ENCODE data around the gene CD6. TPM values are rescaled to one million over a fixed set of nuclear protein-coding genes. Genes with fewer than 3 reads are reported as not detected.

Gene CD6
- total RNA-seq, 1 donor from 2014 or later = 0.70 TPM

DNA sequence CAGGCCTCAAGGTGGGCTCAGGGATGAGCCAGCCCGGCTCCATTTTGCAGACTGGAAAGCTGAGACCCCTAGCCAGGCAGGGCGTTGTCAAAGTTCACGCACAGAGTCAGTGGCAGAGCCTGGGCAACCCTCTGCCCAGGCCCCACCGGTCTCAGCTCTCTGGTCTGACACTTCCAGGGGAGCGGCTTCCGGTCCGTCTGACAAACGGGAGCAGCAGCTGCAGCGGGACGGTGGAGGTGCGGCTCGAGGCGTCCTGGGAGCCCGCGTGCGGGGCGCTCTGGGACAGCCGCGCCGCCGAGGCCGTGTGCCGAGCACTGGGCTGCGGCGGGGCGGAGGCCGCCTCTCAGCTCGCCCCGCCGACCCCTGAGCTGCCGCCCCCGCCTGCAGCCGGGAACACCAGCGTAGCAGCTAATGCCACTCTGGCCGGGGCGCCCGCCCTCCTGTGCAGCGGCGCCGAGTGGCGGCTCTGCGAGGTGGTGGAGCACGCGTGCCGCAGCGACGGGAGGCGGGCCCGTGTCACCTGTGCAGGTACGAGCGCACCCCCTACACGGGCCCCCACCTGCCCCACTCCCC is 36.0 kb downstream of the CD6 start:
- Mint-ChIP-seq H3K4me1 (ENCODE audit: unreplicated experiment) (peaks cover 27% of the 10 kb centered on the region), H3K9me3 (no peaks in the 10 kb centered on the region), H3K4me3 (peak overlapping the region; percentile 85), H3K27ac (no peak overlapping the region), H3K27me3 (peaks cover 35% of the 10 kb centered on the region), H3K36me3 (no peaks in the 10 kb centered on the region)
- TF ChIP-seq, protein P1, sequence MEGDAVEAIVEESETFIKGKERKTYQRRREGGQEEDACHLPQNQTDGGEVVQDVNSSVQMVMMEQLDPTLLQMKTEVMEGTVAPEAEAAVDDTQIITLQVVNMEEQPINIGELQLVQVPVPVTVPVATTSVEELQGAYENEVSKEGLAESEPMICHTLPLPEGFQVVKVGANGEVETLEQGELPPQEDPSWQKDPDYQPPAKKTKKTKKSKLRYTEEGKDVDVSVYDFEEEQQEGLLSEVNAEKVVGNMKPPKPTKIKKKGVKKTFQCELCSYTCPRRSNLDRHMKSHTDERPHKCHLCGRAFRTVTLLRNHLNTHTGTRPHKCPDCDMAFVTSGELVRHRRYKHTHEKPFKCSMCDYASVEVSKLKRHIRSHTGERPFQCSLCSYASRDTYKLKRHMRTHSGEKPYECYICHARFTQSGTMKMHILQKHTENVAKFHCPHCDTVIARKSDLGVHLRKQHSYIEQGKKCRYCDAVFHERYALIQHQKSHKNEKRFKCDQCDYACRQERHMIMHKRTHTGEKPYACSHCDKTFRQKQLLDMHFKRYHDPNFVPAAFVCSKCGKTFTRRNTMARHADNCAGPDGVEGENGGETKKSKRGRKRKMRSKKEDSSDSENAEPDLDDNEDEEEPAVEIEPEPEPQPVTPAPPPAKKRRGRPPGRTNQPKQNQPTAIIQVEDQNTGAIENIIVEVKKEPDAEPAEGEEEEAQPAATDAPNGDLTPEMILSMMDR (conservative IDR thresholded peaks at IDR 0.05) = no peak
- no peak for DNase-seq (ENCODE audit: extremely low spot score, unreplicated experiment)

DNA sequence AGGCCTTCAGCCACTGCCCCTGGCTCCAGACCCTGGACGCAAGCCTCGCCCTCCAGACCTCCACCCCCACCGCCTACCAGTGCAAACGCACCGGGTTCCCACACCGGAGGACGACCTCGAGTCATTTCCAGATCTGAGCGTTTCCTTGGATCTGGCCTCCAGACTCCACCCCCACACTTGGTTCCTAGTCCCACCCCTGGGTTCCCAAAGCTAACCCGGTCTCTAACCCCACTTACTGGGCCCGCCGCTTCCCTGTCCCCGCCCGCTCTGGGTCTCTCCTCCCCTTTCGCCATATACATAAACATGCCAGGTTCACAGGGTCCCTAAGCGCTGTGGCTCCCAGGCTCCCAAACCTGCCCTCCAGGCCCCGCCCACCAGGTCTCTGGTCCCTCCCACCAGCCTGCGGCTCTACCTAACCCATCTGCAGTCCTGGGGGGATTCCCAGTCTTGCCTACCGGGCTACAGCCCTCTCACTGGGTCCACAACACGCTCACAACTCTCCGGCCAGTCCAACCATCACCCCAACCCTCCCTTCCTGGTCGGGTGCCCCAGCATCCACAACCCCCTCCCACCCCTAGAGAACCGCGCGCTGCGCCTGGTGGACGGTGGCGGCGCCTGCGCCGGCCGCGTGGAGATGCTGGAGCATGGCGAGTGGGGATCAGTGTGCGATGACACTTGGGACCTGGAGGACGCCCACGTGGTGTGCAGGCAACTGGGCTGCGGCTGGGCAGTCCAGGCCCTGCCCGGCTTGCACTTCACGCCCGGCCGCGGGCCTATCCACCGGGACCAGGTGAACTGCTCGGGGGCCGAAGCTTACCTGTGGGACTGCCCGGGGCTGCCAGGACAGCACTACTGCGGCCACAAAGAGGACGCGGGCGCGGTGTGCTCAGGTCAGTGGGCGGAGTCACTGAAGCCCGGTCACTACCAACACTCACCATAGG is 36.7 kb downstream of the CD6 start:
- H3K4me1 Mint-ChIP-seq (ENCODE audit: unreplicated experiment) = peaks cover 34% of the 10 kb centered on the region
- H3K36me3 Mint-ChIP-seq = no peaks in the 10 kb centered on the region
- TF ChIP-seq, protein P1 (conservative IDR thresholded peaks at IDR 0.05) = no peak
- no peak for DNase-seq (ENCODE audit: extremely low spot score, unreplicated experiment)
- no peak overlapping the region for H3K27ac Mint-ChIP-seq
- peak overlapping the region; percentile 85 for H3K4me3 Mint-ChIP-seq
- no peaks in the 10 kb centered on the region for H3K9me3 Mint-ChIP-seq
- H3K27me3 Mint-ChIP-seq = peaks cover 35% of the 10 kb centered on the region

DNA sequence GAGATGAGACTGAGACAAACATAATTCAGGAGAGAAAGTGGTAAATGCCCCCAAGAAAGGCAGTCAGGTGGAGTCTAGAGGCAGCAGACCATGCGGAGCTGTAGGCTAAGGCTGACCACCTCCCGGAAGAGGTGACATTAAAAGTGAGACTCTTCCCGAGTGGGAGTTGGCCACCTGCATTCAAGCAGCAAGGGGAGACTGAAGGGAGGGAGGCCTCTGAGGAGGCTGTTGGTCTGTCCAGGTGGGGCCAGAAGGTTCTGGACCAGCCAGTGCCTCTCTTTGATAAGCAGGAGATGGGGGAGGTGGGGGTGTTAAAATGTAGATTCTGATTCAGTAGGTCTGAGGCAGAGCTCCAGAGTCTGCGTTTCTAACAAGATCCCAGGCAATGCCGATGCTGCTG is 37.5 kb downstream of the CD6 start:
- H3K4me1 Mint-ChIP-seq (ENCODE audit: unreplicated experiment) = peaks cover 31% of the 10 kb centered on the region
- H3K27ac Mint-ChIP-seq = no peak overlapping the region
- no peak for DNase-seq (ENCODE audit: extremely low spot score, unreplicated experiment)
- H3K4me3 Mint-ChIP-seq = no peak overlapping the region
- H3K36me3 Mint-ChIP-seq = no peaks in the 10 kb centered on the region
- TF ChIP-seq, protein P1 (conservative IDR thresholded peaks at IDR 0.05) = no peak
- H3K9me3 Mint-ChIP-seq = no peaks in the 10 kb centered on the region
- peaks cover 39% of the 10 kb centered on the region for H3K27me3 Mint-ChIP-seq

DNA sequence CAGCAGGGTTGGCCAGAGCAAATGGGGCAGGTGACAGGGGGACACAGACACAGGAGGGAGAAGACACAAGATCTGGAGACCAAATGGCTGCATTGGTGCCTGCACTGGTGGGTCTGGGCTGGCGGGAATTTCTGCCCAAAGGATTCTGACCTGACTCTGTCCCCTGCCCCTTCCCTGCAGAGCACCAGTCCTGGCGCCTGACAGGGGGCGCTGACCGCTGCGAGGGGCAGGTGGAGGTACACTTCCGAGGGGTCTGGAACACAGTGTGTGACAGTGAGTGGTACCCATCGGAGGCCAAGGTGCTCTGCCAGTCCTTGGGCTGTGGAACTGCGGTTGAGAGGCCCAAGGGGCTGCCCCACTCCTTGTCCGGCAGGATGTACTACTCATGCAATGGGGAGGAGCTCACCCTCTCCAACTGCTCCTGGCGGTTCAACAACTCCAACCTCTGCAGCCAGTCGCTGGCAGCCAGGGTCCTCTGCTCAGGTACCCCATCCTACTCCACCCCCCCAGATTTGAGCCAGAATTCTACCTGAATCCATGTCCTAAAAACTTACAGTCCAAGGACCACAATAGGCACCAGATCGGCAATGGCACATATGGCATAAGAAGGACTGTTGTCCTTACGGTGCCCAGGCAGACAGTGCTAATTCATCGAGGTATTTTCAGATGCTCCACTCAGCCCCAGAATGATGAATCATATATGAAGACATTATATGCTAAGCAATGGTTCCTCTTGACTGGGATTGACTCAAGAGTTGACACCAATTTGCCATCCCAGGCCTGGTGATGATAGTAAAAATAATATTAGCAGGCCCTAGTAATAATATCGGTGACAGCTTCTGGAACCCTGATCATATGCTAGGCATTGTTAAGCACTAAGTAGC is 38.2 kb downstream of the CD6 start:
- Mint-ChIP-seq H3K27ac (no peak overlapping the region), H3K27me3 (peaks cover 39% of the 10 kb centered on the region), H3K36me3 (no peaks in the 10 kb centered on the region), H3K4me1 (ENCODE audit: unreplicated experiment) (peaks cover 25% of the 10 kb centered on the region), H3K4me3 (no peak overlapping the region), H3K9me3 (no peaks in the 10 kb centered on the region)
- TF ChIP-seq, protein P1 (conservative IDR thresholded peaks at IDR 0.05) = no peak
- DNase-seq (ENCODE audit: extremely low spot score, unreplicated experiment) = no peak

- H3K27me3 Mint-ChIP-seq = peaks cover 39% of the 10 kb centered on the region
These were observed 39.2 kb downstream of the CD6 start for GRCh38 chr11:61010466-61011228.

More at GRCh38 chr11:61010466-61011228, 39.2 kb downstream of the CD6 start:
- no peak overlapping the region for H3K27ac Mint-ChIP-seq
- H3K9me3 Mint-ChIP-seq = no peaks in the 10 kb centered on the region
- DNase-seq (ENCODE audit: extremely low spot score, unreplicated experiment) = no peak
- peaks cover 17% of the 10 kb centered on the region for H3K4me1 Mint-ChIP-seq (ENCODE audit: unreplicated experiment)
- no peaks in the 10 kb centered on the region for H3K36me3 Mint-ChIP-seq
- H3K4me3 Mint-ChIP-seq = no peak overlapping the region
- TF ChIP-seq, protein P1 (conservative IDR thresholded peaks at IDR 0.05) = no peak
